ENCODE results near the gene OSBPL3.

GRCh38 chr7:24898691-24899090 is 81.3 kb downstream of the OSBPL3 start:
- TF ChIP-seq POLR2A (IDR thresholded peaks at IDR 0.05), result no peak
- TF ChIP-seq CTCF (IDR thresholded peaks at IDR 0.05), result no peak
- no peak for TF ChIP-seq POLR2AphosphoS5 (IDR thresholded peaks at IDR 0.05; ENCODE audit: insufficient read depth in 1 of 2, low read depth in 1 of 2)
